ENCODE data around the gene BNC2.

The BNC2 gene

DNA sequence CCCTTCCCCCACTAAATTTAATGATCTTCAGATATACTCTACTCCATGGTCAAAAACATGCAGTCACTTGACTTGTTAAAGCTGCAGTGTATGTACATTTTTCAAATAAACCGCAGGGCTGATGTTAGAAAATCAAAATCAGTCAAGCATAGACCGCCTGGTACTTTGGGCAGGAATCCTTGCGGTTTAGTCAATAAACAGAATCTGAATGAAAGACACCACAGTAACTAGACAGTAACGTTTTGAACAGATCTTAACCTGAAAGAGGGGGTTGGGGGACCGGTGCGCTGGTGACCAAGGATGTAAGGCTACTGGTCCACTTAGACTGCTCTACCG lies 188.8 kb downstream of the BNC2 start:
- no peaks in the 10 kb centered on the region for H3K9me3 ChIP-seq (replicated peaks; ENCODE audit: low read length)
- H3K9ac ChIP-seq (ENCODE audit: low read depth, low read length): no peak overlapping the region
- H3K4me1 ChIP-seq (ENCODE audit: control insufficient read depth, insufficient read depth, low read length): peaks cover 10% of the 10 kb centered on the region
- H3K4me2 ChIP-seq (ENCODE audit: low read length): no peak overlapping the region
- peaks cover 4% of the 10 kb centered on the region for H3K36me3 ChIP-seq (ENCODE audit: insufficient read depth, low read length)
- no peak overlapping the region for H3K4me3 ChIP-seq (ENCODE audit: low read length)
- no peaks in the 10 kb centered on the region for H3K27me3 ChIP-seq (ENCODE audit: control insufficient read depth, insufficient read depth, low read length)

DNA sequence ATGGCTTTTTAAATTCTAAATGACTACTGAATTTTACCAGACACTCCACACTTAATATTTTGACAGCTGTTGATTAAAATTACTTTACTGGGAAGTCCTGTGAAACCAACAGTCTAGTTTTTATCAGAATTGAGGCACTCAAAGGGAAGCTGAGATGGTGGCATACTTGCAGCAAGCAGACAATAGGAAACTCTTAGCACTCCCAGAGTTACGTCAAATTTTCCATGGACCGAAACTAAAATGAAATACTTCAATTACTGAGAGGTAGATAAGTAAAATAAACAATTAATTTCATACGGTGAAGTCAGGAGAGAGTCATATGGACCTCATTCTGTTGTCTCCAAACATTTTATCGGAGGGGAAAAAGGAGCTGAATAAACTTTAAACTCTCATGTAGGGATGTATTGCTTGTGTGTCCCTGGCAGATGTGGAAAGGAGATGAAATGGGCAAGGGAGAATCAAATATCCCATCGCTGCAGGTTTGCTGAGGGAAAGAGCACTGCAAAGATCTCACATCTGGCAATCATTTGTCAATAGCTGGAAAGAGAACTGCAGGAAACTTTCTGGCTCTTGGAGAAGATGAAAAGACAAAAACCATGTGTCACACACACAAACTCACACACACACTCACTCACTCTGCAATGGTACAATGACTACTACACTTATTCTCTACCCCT lies 189.4 kb downstream of the BNC2 start:
- Histone ChIP-seq H3K9me3 (replicated peaks; ENCODE audit: low read length) (no peaks in the 10 kb centered on the region), H3K9ac (ENCODE audit: low read depth, low read length) (no peak overlapping the region), H3K27me3 (ENCODE audit: control insufficient read depth, insufficient read depth, low read length) (no peaks in the 10 kb centered on the region), H3K4me2 (ENCODE audit: low read length) (no peak overlapping the region), H3K36me3 (ENCODE audit: insufficient read depth, low read length) (peaks cover 4% of the 10 kb centered on the region), H3K4me1 (ENCODE audit: control insufficient read depth, insufficient read depth, low read length) (peaks cover 10% of the 10 kb centered on the region), H3K4me3 (ENCODE audit: low read length) (no peak overlapping the region)

DNA sequence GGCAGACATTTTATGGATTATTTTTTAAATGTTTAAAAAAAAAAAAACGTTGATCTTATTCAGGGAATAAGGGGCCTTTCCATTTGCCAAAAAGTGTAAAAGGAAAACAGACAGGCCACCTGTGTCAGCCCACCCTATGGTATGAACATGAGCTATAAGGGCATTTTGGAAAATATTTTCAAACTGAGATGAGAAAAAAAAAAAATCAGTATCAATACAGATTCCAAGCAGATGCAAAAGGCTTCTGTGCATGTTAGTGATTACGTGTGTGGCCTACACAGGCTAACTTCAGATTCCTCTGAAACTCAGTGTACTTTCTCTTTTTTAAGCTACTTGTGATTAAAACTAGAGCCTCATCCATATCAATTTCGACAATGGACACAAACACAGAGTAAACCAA lies 189.9 kb downstream of the BNC2 start:
- Histone ChIP-seq H3K4me2 (ENCODE audit: low read length) (no peak overlapping the region), H3K36me3 (ENCODE audit: insufficient read depth, low read length) (peaks cover 3% of the 10 kb centered on the region), H3K9ac (ENCODE audit: low read depth, low read length) (no peak overlapping the region), H3K4me1 (ENCODE audit: control insufficient read depth, insufficient read depth, low read length) (peaks cover 10% of the 10 kb centered on the region), H3K4me3 (ENCODE audit: low read length) (no peak overlapping the region), H3K27me3 (ENCODE audit: control insufficient read depth, insufficient read depth, low read length) (no peaks in the 10 kb centered on the region), H3K9me3 (replicated peaks; ENCODE audit: low read length) (no peaks in the 10 kb centered on the region)

- no peaks in the 10 kb centered on the region for H3K36me3 ChIP-seq (ENCODE audit: insufficient read depth, low read length)
- no peak overlapping the region for H3K4me2 ChIP-seq (ENCODE audit: low read length)
- no peaks in the 10 kb centered on the region for H3K27me3 ChIP-seq (ENCODE audit: control insufficient read depth, insufficient read depth, low read length)
- no peak overlapping the region for H3K4me3 ChIP-seq (ENCODE audit: low read length)
- H3K9ac ChIP-seq (ENCODE audit: low read depth, low read length): no peak overlapping the region
- H3K4me1 ChIP-seq (ENCODE audit: control insufficient read depth, insufficient read depth, low read length): peaks cover 10% of the 10 kb centered on the region
- H3K9me3 ChIP-seq (replicated peaks; ENCODE audit: low read length): no peaks in the 10 kb centered on the region
Observed at GRCh38 chr9:16679327-16679821, 191.1 kb downstream of the BNC2 start.

DNA sequence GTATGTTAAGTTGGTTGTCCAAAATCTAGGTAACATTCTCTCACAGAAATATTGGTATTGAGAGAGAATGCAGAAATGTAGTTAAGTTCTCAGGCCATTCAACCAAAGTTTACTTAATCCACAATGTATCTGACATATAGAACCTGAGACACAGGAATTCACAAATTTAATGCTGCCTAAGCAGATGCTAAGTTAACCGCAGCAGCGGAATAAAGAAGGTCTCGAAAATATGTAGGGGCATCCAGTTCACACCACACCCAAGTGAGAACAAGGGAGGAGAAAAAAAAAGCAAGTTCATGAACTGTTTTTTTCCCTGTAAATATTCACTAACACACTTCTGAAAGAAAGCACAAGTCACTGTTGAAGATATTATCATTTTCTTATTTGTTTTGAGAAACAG lies 194.0 kb downstream of the BNC2 start:
- Histone ChIP-seq H3K9ac (ENCODE audit: low read depth, low read length) (no peak overlapping the region), H3K36me3 (ENCODE audit: insufficient read depth, low read length) (no peaks in the 10 kb centered on the region), H3K4me1 (ENCODE audit: control insufficient read depth, insufficient read depth, low read length) (peaks cover 21% of the 10 kb centered on the region), H3K9me3 (replicated peaks; ENCODE audit: low read length) (no peaks in the 10 kb centered on the region), H3K4me3 (ENCODE audit: low read length) (no peak overlapping the region), H3K27me3 (ENCODE audit: control insufficient read depth, insufficient read depth, low read length) (no peaks in the 10 kb centered on the region), H3K4me2 (ENCODE audit: low read length) (no peak overlapping the region)

GRCh38 chr9:16675131-16675530 lies 195.3 kb downstream of the BNC2 start:
- H3K9ac ChIP-seq (ENCODE audit: low read depth, low read length): no peak overlapping the region
- peaks cover 28% of the 10 kb centered on the region for H3K4me1 ChIP-seq (ENCODE audit: control insufficient read depth, insufficient read depth, low read length)
- H3K36me3 ChIP-seq (ENCODE audit: insufficient read depth, low read length): no peaks in the 10 kb centered on the region
- H3K4me2 ChIP-seq (ENCODE audit: low read length): no peak overlapping the region
- H3K27me3 ChIP-seq (ENCODE audit: control insufficient read depth, insufficient read depth, low read length): no peaks in the 10 kb centered on the region
- H3K4me3 ChIP-seq (ENCODE audit: low read length): no peak overlapping the region
- no peaks in the 10 kb centered on the region for H3K9me3 ChIP-seq (replicated peaks; ENCODE audit: low read length)

DNA sequence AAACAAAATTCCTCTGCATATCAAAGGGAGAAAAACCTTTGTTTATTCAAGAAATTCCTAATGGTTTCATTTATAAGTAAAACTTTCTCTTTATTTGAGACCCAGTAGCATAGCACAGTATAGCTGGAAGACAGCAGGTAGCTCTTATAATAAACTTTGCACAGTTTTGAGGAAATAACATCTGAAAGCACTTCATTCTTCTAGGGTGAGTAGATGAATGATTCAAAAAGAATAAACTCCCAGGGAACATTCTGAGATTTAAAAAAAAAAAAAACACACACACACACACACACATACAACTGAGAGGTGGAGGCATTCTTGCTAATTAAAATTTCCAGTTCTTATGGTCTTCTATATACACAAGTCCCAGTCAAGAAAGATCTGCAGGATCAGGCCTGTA lies 197.3 kb downstream of the BNC2 start:
- Histone ChIP-seq H3K4me1 (ENCODE audit: control insufficient read depth, insufficient read depth, low read length) (peaks cover 21% of the 10 kb centered on the region), H3K9me3 (replicated peaks; ENCODE audit: low read length) (no peaks in the 10 kb centered on the region), H3K27me3 (ENCODE audit: control insufficient read depth, insufficient read depth, low read length) (no peaks in the 10 kb centered on the region), H3K36me3 (ENCODE audit: insufficient read depth, low read length) (no peaks in the 10 kb centered on the region), H3K4me2 (ENCODE audit: low read length) (no peak overlapping the region), H3K4me3 (ENCODE audit: low read length) (no peak overlapping the region), H3K9ac (ENCODE audit: low read depth, low read length) (no peak overlapping the region)

DNA sequence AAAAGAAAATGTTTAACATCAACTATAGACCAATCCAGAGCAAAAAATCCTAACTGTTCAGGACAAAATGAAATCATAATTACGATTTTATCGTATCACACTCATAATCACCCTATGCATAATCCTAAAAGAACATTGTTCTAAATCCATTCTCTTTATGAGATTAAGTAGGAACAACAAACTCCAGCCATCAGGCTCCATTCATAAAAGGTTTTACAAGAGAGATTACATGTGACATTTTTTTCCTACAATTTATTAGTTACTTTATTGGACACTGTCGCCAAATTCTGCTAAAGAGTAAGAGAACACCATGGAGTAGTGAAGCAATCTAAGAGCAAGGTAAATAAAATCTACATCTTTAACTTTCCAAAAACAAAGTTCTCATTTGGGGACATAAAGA lies 198.0 kb downstream of the BNC2 start:
- Histone ChIP-seq H3K36me3 (ENCODE audit: insufficient read depth, low read length) (no peaks in the 10 kb centered on the region), H3K9ac (ENCODE audit: low read depth, low read length) (no peak overlapping the region), H3K9me3 (replicated peaks; ENCODE audit: low read length) (no peaks in the 10 kb centered on the region), H3K4me1 (ENCODE audit: control insufficient read depth, insufficient read depth, low read length) (peaks cover 21% of the 10 kb centered on the region), H3K4me2 (ENCODE audit: low read length) (no peak overlapping the region), H3K4me3 (ENCODE audit: low read length) (no peak overlapping the region), H3K27me3 (ENCODE audit: control insufficient read depth, insufficient read depth, low read length) (no peaks in the 10 kb centered on the region)

DNA sequence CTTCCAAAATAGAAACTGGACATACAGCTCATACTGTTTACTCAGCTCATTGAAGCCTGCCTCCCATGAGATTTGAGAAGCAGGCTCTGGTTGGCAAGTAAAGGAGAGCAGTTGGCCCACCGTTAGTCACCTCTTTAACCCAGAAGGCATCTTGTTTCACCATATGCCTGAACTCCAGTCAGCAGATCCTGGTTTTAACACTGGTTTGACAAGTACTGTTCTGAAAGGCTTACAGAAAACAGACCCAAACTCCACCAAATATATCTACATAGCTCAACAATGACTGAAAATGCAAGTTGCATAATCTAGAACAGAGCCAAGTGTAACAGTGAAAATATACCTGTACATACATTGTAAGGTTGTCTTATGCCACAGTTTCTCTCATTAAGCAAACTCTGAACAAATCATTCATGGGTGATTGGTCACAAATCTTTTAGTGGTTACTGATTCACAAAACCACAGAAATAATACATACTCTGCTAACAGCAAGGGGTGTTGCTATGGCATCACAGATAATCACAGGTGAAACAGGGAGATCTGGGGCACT lies 198.8 kb downstream of the BNC2 start:
- H3K36me3 ChIP-seq (ENCODE audit: insufficient read depth, low read length): no peaks in the 10 kb centered on the region
- H3K4me2 ChIP-seq (ENCODE audit: low read length): peak overlapping the region; percentile 19
- peaks cover 21% of the 10 kb centered on the region for H3K4me1 ChIP-seq (ENCODE audit: control insufficient read depth, insufficient read depth, low read length)
- no peaks in the 10 kb centered on the region for H3K9me3 ChIP-seq (replicated peaks; ENCODE audit: low read length)
- no peaks in the 10 kb centered on the region for H3K27me3 ChIP-seq (ENCODE audit: control insufficient read depth, insufficient read depth, low read length)
- H3K9ac ChIP-seq (ENCODE audit: low read depth, low read length): no peak overlapping the region
- H3K4me3 ChIP-seq (ENCODE audit: low read length): no peak overlapping the region

- Histone ChIP-seq H3K4me3 (ENCODE audit: low read length) (no peak overlapping the region), H3K9ac (ENCODE audit: low read depth, low read length) (no peak overlapping the region), H3K36me3 (ENCODE audit: insufficient read depth, low read length) (no peaks in the 10 kb centered on the region), H3K27me3 (ENCODE audit: control insufficient read depth, insufficient read depth, low read length) (no peaks in the 10 kb centered on the region), H3K4me1 (ENCODE audit: control insufficient read depth, insufficient read depth, low read length) (peaks cover 21% of the 10 kb centered on the region), H3K4me2 (ENCODE audit: low read length) (peak overlapping the region; percentile 19), H3K9me3 (replicated peaks; ENCODE audit: low read length) (no peaks in the 10 kb centered on the region)
Observed at GRCh38 chr9:16670791-16671190, 199.7 kb downstream of the BNC2 start.

DNA sequence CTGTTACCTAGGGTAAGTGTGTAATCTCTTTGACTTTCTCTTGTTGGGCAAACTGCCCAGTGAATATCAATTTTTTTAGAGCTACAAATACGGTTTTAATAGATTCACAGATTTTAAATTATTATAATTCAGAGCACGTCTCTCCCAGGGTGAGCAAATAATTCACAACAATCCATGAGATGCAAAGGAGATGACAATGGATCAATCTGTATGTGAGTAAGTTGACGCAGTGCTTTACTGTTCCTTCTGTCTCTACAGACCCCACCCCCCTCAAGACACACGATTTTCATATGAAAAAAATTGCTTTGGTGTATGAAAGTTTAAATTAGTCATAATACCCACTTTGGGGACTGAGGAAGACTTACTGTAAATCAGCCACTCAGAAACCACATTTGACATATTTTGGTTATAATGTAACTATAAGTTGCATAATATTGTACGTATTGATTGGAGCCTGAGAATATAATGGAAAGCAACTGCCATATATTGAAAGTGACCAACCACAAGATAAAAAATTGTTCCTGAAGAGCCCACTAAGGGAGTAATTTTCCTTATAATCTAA lies 201.7 kb downstream of the BNC2 start:
- Histone ChIP-seq H3K4me1 (ENCODE audit: control insufficient read depth, insufficient read depth, low read length) (peaks cover 21% of the 10 kb centered on the region), H3K9ac (ENCODE audit: low read depth, low read length) (no peak overlapping the region)

GRCh38 chr9:16664211-16664610 lies 206.3 kb downstream of the BNC2 start:
- Histone ChIP-seq H3K9ac (ENCODE audit: low read depth, low read length) (no peak overlapping the region), H3K9me3 (replicated peaks; ENCODE audit: low read length) (no peaks in the 10 kb centered on the region), H3K4me3 (ENCODE audit: low read length) (no peak overlapping the region), H3K36me3 (ENCODE audit: insufficient read depth, low read length) (no peaks in the 10 kb centered on the region), H3K4me2 (ENCODE audit: low read length) (no peak overlapping the region), H3K27me3 (ENCODE audit: control insufficient read depth, insufficient read depth, low read length) (no peaks in the 10 kb centered on the region), H3K4me1 (ENCODE audit: control insufficient read depth, insufficient read depth, low read length) (no peaks in the 10 kb centered on the region)

More for the DNA sequence above, 201.7 kb downstream of the BNC2 start:
- no peak overlapping the region for H3K4me2 ChIP-seq (ENCODE audit: low read length)
- H3K36me3 ChIP-seq (ENCODE audit: insufficient read depth, low read length): no peaks in the 10 kb centered on the region
- H3K9me3 ChIP-seq (replicated peaks; ENCODE audit: low read length): no peaks in the 10 kb centered on the region
- no peaks in the 10 kb centered on the region for H3K27me3 ChIP-seq (ENCODE audit: control insufficient read depth, insufficient read depth, low read length)
- H3K4me3 ChIP-seq (ENCODE audit: low read length): no peak overlapping the region
